VCaP (cell line): ENCODE results near the gene FSTL4.

Experiments used
- H3K27ac ChIP-seq: fragments of 450-650 bp; 2 replicates; pipeline ENCODE4 v1.5.1; 2017
- TF ChIP-seq, protein P1 (sequence below): fragments of 450-650 bp; conservative IDR thresholded peaks from 2 replicates; pipeline ENCODE4 v1.5.1; 2017; ENCODE audit warnings: mild to moderate bottlenecking, moderate library complexity

Gene FSTL4

DNA sequence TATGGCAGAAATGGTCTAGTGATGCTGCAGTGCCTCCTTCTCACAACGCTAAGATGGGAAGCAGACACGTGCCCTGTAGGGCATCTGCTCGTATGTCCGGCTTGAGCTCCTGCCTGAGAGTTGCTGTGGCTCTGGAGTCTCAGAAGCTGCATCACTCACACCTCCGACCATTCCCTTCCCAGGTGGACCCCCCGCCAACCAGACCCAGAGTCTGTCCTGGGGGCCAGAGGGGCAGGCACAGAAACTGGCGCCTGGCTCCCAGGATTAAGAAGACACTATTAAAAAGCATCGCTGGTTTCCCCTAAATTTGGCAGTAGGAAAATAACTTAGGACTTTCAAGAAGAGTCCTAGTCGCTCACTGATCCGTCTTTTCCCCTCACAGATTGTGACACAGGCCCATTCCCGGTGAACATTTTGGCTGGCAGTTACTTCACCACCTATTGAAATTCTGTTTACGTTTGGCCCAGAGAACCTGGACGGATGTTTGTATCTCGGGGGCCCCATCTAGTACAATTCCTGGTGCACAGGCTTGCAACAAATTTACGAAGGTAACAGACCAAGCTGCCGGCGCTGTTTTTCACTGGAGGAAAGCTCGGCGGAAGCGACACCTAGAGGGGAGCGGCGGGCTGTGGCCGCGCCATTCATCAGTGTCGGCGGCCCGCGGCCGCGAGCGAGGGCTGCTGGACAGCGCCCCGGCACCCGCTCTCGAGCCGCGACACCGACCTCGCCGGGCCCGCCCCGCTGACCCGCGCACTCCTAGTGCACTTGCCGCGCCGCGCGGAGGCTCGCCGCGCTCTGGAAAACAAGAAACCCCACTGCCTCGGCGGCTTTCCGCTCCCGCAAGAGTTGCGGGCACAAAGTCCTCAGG lies 1.6 kb downstream of the FSTL4 start:
- TF ChIP-seq, protein P1, sequence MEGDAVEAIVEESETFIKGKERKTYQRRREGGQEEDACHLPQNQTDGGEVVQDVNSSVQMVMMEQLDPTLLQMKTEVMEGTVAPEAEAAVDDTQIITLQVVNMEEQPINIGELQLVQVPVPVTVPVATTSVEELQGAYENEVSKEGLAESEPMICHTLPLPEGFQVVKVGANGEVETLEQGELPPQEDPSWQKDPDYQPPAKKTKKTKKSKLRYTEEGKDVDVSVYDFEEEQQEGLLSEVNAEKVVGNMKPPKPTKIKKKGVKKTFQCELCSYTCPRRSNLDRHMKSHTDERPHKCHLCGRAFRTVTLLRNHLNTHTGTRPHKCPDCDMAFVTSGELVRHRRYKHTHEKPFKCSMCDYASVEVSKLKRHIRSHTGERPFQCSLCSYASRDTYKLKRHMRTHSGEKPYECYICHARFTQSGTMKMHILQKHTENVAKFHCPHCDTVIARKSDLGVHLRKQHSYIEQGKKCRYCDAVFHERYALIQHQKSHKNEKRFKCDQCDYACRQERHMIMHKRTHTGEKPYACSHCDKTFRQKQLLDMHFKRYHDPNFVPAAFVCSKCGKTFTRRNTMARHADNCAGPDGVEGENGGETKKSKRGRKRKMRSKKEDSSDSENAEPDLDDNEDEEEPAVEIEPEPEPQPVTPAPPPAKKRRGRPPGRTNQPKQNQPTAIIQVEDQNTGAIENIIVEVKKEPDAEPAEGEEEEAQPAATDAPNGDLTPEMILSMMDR = peak; percentile 76

GRCh38 chr5:133607451-133607850 lies 4.9 kb downstream of the FSTL4 start:
- peak overlapping the region; percentile 91 for H3K27ac ChIP-seq
- TF ChIP-seq, protein P1 = no peak

More for the DNA sequence above, 1.6 kb downstream of the FSTL4 start:
- H3K27ac ChIP-seq = peak overlapping the region; percentile 81

GRCh38 chr5:133606835-133607234 lies 5.5 kb downstream of the FSTL4 start:
- peak overlapping the region; percentile 91 for H3K27ac ChIP-seq
- TF ChIP-seq, protein P1 = no peak

- H3K27ac ChIP-seq = peak overlapping the region; percentile 91
- TF ChIP-seq, protein P1 = no peak
Measured at GRCh38 chr5:133605323-133605722, 7.0 kb downstream of the FSTL4 start.

DNA sequence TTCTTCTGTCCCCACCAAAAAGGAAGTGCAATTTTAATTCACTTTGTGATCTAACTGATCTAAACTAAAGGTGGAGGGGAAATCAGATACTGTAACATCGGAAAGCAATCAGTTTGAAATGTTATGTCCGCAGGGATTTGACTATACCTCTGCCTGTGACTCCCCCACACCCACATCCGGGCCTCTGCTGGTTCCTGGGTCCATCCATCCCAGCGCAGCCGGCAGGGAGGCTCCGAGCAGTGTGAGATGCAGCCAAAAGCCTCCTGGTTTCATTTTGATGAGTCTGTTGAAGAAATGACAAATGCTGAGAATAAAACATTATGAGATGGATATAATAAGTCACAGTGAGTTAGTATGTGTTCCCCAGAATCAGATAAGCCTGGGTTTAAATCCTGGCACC lies 8.6 kb downstream of the FSTL4 start:
- TF ChIP-seq, protein P1 = no peak
- peak overlapping the region; percentile 4; the same call in 1 of the 2 replicates for H3K27ac ChIP-seq

- no peak overlapping the region for H3K27ac ChIP-seq
- TF ChIP-seq, protein P1 = no peak
Measured at GRCh38 chr5:133602835-133603380, 9.4 kb downstream of the FSTL4 start.

DNA sequence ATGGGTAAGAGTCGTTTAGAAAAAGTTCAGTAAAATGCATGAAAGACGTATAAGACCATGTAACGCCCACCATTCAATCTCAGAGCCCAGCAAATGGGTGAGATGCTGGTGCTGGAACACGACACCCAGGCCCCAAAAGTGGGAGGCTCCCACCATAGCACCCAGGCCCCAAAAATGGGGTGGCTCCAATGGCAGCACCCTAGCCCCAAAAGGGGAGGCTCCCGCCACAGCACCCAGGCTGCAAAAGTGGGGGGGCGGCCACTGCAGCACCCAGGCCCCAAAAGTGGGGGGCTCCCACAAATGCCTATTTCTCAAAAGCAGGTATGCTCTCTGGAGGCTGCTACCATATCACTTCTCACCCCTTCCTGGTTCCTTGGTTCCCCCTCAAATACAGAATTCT lies 12.7 kb downstream of the FSTL4 start:
- TF ChIP-seq, protein P1 = no peak
- no peak overlapping the region for H3K27ac ChIP-seq
